ENCODE measurements around the gene KPNA3.

Gene KPNA3

DNA sequence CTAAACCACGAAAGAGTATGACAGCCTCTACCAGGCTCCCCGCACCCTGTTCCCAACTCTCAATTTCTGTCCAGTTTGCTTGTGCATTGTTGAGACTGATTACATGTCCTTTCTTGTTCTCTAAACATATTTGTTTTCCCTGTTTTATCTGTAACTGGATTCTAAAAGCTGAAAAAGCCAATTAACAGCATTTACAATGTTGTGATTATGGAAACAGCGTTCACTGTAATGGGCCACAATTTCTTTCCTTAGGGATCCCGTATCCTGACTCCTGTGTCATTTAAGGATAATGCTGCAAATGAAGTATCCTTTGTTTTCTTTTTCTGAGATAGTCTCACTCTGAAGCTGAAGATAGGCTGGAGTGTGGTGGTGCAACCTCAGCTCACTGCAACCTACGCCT is 121.7 kb downstream of the KPNA3 start:
- no peak for DNase-seq
- no peak overlapping the region for H2BK5ac ChIP-seq (ENCODE audit: low read depth, low read length, poor library complexity)
- no peak overlapping the region for H3K4me2 ChIP-seq (ENCODE audit: low read length)
- peaks cover 0 to 4% of the 10 kb centered on the region in 2 experiments for H3K36me3 ChIP-seq (ENCODE audit: control insufficient read depth in 1 of 2, insufficient read depth in 2 of 2, low read length in 2 of 2)
- no peaks in the 10 kb centered on the region for H3K27me3 ChIP-seq (ENCODE audit: insufficient read depth, low read length)
- H2AK5ac ChIP-seq (ENCODE audit: low read length): no peak overlapping the region
- no peak overlapping the region for H4K8ac ChIP-seq (ENCODE audit: low read depth, low read length)
- no peaks in the 10 kb centered on the region for H3K4me1 ChIP-seq (ENCODE audit: control insufficient read depth in 1 of 2, insufficient read depth in 2 of 2, low read length in 2 of 2)
- H3K79me2 ChIP-seq (ENCODE audit: control insufficient read depth, insufficient read depth, low read length, poor library complexity): no peaks in the 10 kb centered on the region
- no peak overlapping the region for H2BK12ac ChIP-seq (ENCODE audit: low read length)
- H4K12ac ChIP-seq (ENCODE audit: low read depth, low read length): no peak overlapping the region
- no peaks in the 10 kb centered on the region for H3K9me3 ChIP-seq (ENCODE audit: insufficient read depth, low read depth, low read length)
- no peak overlapping the region for H3K4ac ChIP-seq (ENCODE audit: low read depth, low read length)
- H3K79me1 ChIP-seq (ENCODE audit: low read length): no peaks in the 10 kb centered on the region
- H3K18ac ChIP-seq (ENCODE audit: low read length): no peak overlapping the region
- no peak overlapping the region for H3K23ac ChIP-seq (ENCODE audit: low read length)
- H3K4me3 ChIP-seq (ENCODE audit: low read depth, low read length): no peak overlapping the region
- H2BK120ac ChIP-seq (ENCODE audit: insufficient read depth, low read length, poor library complexity): no peak overlapping the region
- no peak overlapping the region for H3K14ac ChIP-seq (ENCODE audit: low read length)
- no peak overlapping the region for H4K91ac ChIP-seq (ENCODE audit: low read depth, low read length)
- no peak overlapping the region for H3K27ac ChIP-seq (ENCODE audit: low read depth, low read length)
- no peak overlapping the region for H2AFZ ChIP-seq (ENCODE audit: insufficient read depth, low read length, poor library complexity)
- no peak overlapping the region for H3K9ac ChIP-seq (ENCODE audit: low read length)
- no CpG with 5 or more reads among the region's 5 CpGs for WGBS (ENCODE audit: extremely low coverage, insufficient coverage, insufficient read length)

GRCh38 chr13:49669735-49670309 is 122.7 kb downstream of the KPNA3 start:
- peak; percentile 30 to 78 for DNase-seq
- Histone ChIP-seq H3K23ac (ENCODE audit: low read length) (no peak overlapping the region), H3K14ac (ENCODE audit: low read length) (no peak overlapping the region), H3K9me3 (ENCODE audit: insufficient read depth, low read depth, low read length) (no peaks in the 10 kb centered on the region), H3K79me2 (ENCODE audit: control insufficient read depth, insufficient read depth, low read length, poor library complexity) (no peaks in the 10 kb centered on the region), H2BK12ac (ENCODE audit: low read length) (no peak overlapping the region), H4K8ac (ENCODE audit: low read depth, low read length) (no peak overlapping the region), H3K9ac (ENCODE audit: low read length) (no peak overlapping the region), H3K79me1 (ENCODE audit: low read length) (no peaks in the 10 kb centered on the region), H3K4me1 (ENCODE audit: control insufficient read depth in 1 of 2, insufficient read depth in 2 of 2, low read length in 2 of 2) (no peaks in the 10 kb centered on the region), H2BK5ac (ENCODE audit: low read depth, low read length, poor library complexity) (no peak overlapping the region), H3K18ac (ENCODE audit: low read length) (no peak overlapping the region), H3K4ac (ENCODE audit: low read depth, low read length) (no peak overlapping the region), H3K36me3 (ENCODE audit: control insufficient read depth in 1 of 2, insufficient read depth in 2 of 2, low read length in 2 of 2) (peaks cover 0 to 7% of the 10 kb centered on the region in 2 experiments), H2BK120ac (ENCODE audit: insufficient read depth, low read length, poor library complexity) (no peak overlapping the region), H4K12ac (ENCODE audit: low read depth, low read length) (no peak overlapping the region), H3K4me3 (ENCODE audit: low read depth, low read length) (no peak overlapping the region), H4K91ac (ENCODE audit: low read depth, low read length) (no peak overlapping the region), H2AFZ (ENCODE audit: insufficient read depth, low read length, poor library complexity) (no peak overlapping the region), H3K27me3 (ENCODE audit: insufficient read depth, low read length) (no peaks in the 10 kb centered on the region), H3K4me2 (ENCODE audit: low read length) (no peak overlapping the region), H3K27ac (ENCODE audit: low read depth, low read length) (no peak overlapping the region), H2AK5ac (ENCODE audit: low read length) (no peak overlapping the region)
- WGBS (ENCODE audit: extremely low coverage, insufficient coverage, insufficient read length): 100% methylated on average over 2 of the region's 5 CpGs

DNA sequence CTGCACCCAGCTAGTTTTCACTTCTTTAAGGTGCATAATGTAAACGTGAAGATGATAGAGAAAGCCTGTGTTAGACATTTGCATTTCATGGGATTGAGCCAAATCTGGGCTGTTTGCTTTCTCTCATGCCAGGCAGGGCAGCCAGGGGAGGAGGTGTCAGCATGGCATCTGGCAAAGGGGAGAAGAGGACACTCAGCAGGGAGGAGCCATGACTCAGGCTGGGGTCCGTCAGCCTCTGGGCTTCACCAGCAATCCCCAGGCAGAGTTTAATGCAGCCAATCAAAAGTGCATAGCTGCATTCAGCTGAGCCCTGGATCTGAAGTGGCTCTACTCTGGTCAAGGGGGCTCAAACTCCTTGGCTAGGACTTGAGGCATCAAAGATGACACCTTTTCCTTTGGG is 124.7 kb downstream of the KPNA3 start:
- no CpG with 5 or more reads among the region's 2 CpGs for WGBS (ENCODE audit: extremely low coverage, insufficient coverage, insufficient read length)
- Histone ChIP-seq H3K14ac (ENCODE audit: low read length) (no peak overlapping the region), H3K79me1 (ENCODE audit: low read length) (no peaks in the 10 kb centered on the region), H3K9ac (ENCODE audit: low read length) (no peak overlapping the region), H3K9me3 (ENCODE audit: insufficient read depth, low read depth, low read length) (peaks cover 2% of the 10 kb centered on the region), H3K18ac (ENCODE audit: low read length) (no peak overlapping the region), H4K12ac (ENCODE audit: low read depth, low read length) (no peak overlapping the region), H2AK5ac (ENCODE audit: low read length) (no peak overlapping the region), H3K27me3 (ENCODE audit: insufficient read depth, low read length) (no peaks in the 10 kb centered on the region), H3K4ac (ENCODE audit: low read depth, low read length) (no peak overlapping the region), H2BK12ac (ENCODE audit: low read length) (no peak overlapping the region), H4K91ac (ENCODE audit: low read depth, low read length) (no peak overlapping the region), H4K8ac (ENCODE audit: low read depth, low read length) (no peak overlapping the region), H3K27ac (ENCODE audit: low read depth, low read length) (no peak overlapping the region), H3K4me3 (ENCODE audit: low read depth, low read length) (no peak overlapping the region), H3K4me2 (ENCODE audit: low read length) (no peak overlapping the region), H3K36me3 (ENCODE audit: control insufficient read depth in 1 of 2, insufficient read depth in 2 of 2, low read length in 2 of 2) (peaks cover 0 to 7% of the 10 kb centered on the region in 2 experiments), H2BK120ac (ENCODE audit: insufficient read depth, low read length, poor library complexity) (no peak overlapping the region), H2AFZ (ENCODE audit: insufficient read depth, low read length, poor library complexity) (no peak overlapping the region), H3K4me1 (ENCODE audit: control insufficient read depth in 1 of 2, insufficient read depth in 2 of 2, low read length in 2 of 2) (no peaks in the 10 kb centered on the region), H2BK5ac (ENCODE audit: low read depth, low read length, poor library complexity) (no peak overlapping the region), H3K79me2 (ENCODE audit: control insufficient read depth, insufficient read depth, low read length, poor library complexity) (no peaks in the 10 kb centered on the region), H3K23ac (ENCODE audit: low read length) (no peak overlapping the region)
- no peak for DNase-seq

GRCh38 chr13:49664606-49665005 is 127.9 kb downstream of the KPNA3 start:
- Histone ChIP-seq H3K23ac (ENCODE audit: low read length) (no peak overlapping the region), H3K4me2 (ENCODE audit: low read length) (no peak overlapping the region), H3K27me3 (ENCODE audit: insufficient read depth, low read length) (no peaks in the 10 kb centered on the region), H3K79me2 (ENCODE audit: control insufficient read depth, insufficient read depth, low read length, poor library complexity) (no peaks in the 10 kb centered on the region), H3K36me3 (ENCODE audit: control insufficient read depth in 1 of 2, insufficient read depth in 2 of 2, low read length in 2 of 2) (peaks cover 0 to 11% of the 10 kb centered on the region in 2 experiments), H3K9me3 (ENCODE audit: insufficient read depth, low read depth, low read length) (peaks cover 2% of the 10 kb centered on the region), H2AK5ac (ENCODE audit: low read length) (no peak overlapping the region), H2BK12ac (ENCODE audit: low read length) (no peak overlapping the region), H3K18ac (ENCODE audit: low read length) (no peak overlapping the region), H2BK120ac (ENCODE audit: insufficient read depth, low read length, poor library complexity) (no peak overlapping the region), H2BK5ac (ENCODE audit: low read depth, low read length, poor library complexity) (no peak overlapping the region), H4K8ac (ENCODE audit: low read depth, low read length) (no peak overlapping the region), H3K4ac (ENCODE audit: low read depth, low read length) (no peak overlapping the region), H4K12ac (ENCODE audit: low read depth, low read length) (no peak overlapping the region), H2AFZ (ENCODE audit: insufficient read depth, low read length, poor library complexity) (no peak overlapping the region), H4K91ac (ENCODE audit: low read depth, low read length) (no peak overlapping the region), H3K4me3 (ENCODE audit: low read depth, low read length) (no peak overlapping the region), H3K4me1 (ENCODE audit: control insufficient read depth in 1 of 2, insufficient read depth in 2 of 2, low read length in 2 of 2) (no peaks in the 10 kb centered on the region), H3K14ac (ENCODE audit: low read length) (no peak overlapping the region), H3K79me1 (ENCODE audit: low read length) (no peaks in the 10 kb centered on the region), H3K27ac (ENCODE audit: low read depth, low read length) (no peak overlapping the region), H3K9ac (ENCODE audit: low read length) (no peak overlapping the region)
- DNase-seq: no peak
- no CpG with 5 or more reads among the region's 4 CpGs for WGBS (ENCODE audit: extremely low coverage, insufficient coverage, insufficient read length)

Data from trophoblast cell (in vitro differentiated cells and primary cell).